IPS-20b (cell line): ENCODE results near the gene SLC39A9.

Source experiments
- H3K27ac ChIP-seq: one replicate; pipeline ENCODE4 v1.5.1; 2013; ENCODE audit warnings: low read length
- H3K27me3 ChIP-seq: 2 replicates; pipeline ENCODE4 v1.6.1; 2013; ENCODE audit warnings: mild to moderate bottlenecking, low read length, inconsistent platforms; ENCODE audit not compliant: insufficient read depth
- H3K36me3 ChIP-seq: 2 replicates; pipeline ENCODE4 v1.6.1; 2013; ENCODE audit warnings: low read depth, mild to moderate bottlenecking, inconsistent platforms, low read length, moderate library complexity; ENCODE audit not compliant: insufficient read depth
- H3K4me1 ChIP-seq: 2 replicates; pipeline ENCODE4 v1.6.1; 2013; ENCODE audit warnings: mild to moderate bottlenecking, control low read depth, inconsistent platforms, low read length, moderate library complexity; ENCODE audit not compliant: insufficient read depth
- H3K4me3 ChIP-seq: 2 replicates; pipeline ENCODE4 v1.5.1; 2013; ENCODE audit warnings: mild to moderate bottlenecking, low read length, inconsistent platforms
- H3K9ac ChIP-seq: 2 replicates; pipeline ENCODE4 v1.6.1; 2013; ENCODE audit warnings: low read depth, mild to moderate bottlenecking, inconsistent platforms, low read length, moderate library complexity
- H3K9me3 ChIP-seq: 2 replicates; pipeline ENCODE4 v1.6.1; 2013; ENCODE audit warnings: mild to moderate bottlenecking, low read depth, low read length, inconsistent platforms; ENCODE audit not compliant: insufficient read depth

The SLC39A9 gene

GRCh38 chr14:69357544-69358200 is 40.8 kb upstream of the SLC39A9 start:
- H3K4me1 ChIP-seq, result no peaks in the 10 kb centered on the region
- no peaks in the 10 kb centered on the region for H3K27me3 ChIP-seq
- H3K9ac ChIP-seq, result no peak overlapping the region
- no peaks in the 10 kb centered on the region for H3K9me3 ChIP-seq
- H3K4me3 ChIP-seq, result no peak overlapping the region
- no peaks in the 10 kb centered on the region for H3K36me3 ChIP-seq
- H3K27ac ChIP-seq, result no peak overlapping the region

DNA sequence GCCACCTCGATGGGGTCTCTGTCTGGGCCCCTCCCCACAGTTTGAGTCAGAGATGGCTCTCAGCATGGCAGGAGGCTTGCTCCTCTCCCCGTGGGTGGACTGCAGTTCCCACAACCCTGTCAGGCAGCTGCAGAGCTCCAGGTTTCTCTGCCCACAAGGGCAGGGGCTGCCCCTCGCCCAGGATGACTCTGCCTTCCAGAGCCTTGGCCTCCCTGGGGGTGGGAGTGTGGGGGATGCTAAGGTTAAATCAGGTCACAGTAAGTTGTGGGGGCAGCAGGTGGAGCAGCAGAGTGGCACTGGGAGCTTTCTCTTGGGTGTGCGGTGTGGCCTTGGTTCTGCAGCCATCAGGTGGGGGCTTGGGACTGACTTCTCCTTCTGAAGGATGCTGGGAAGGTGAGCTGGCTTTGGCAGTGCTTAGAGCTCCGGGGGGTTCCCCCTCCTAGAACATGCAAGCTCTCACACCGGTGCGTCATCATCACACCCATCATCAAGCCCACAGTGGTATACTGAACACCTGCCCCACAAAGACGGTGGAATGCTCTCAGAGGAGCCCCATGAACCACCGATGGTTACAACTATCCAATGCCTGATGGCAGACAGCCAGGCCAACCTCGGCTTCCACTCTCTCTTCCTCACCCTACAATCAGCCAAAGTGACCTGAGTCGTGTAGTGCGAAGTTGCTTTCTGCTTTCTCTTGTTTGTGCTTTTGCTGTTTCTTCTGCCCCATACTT is 40.1 kb upstream of the SLC39A9 start:
- no peaks in the 10 kb centered on the region for H3K27me3 ChIP-seq
- no peaks in the 10 kb centered on the region for H3K9me3 ChIP-seq
- H3K4me3 ChIP-seq, result no peak overlapping the region
- no peak overlapping the region for H3K27ac ChIP-seq
- no peaks in the 10 kb centered on the region for H3K4me1 ChIP-seq
- H3K9ac ChIP-seq, result no peak overlapping the region
- H3K36me3 ChIP-seq, result no peaks in the 10 kb centered on the region

GRCh38 chr14:69358966-69359365 is 39.5 kb upstream of the SLC39A9 start:
- Histone ChIP-seq H3K4me3 (no peak overlapping the region), H3K27me3 (no peaks in the 10 kb centered on the region), H3K9me3 (no peaks in the 10 kb centered on the region), H3K36me3 (no peaks in the 10 kb centered on the region), H3K4me1 (no peaks in the 10 kb centered on the region), H3K9ac (no peak overlapping the region), H3K27ac (no peak overlapping the region)

- H3K4me1 ChIP-seq, result no peaks in the 10 kb centered on the region
- no peaks in the 10 kb centered on the region for H3K36me3 ChIP-seq
- H3K27me3 ChIP-seq, result no peaks in the 10 kb centered on the region
- no peak overlapping the region for H3K9ac ChIP-seq
- no peaks in the 10 kb centered on the region for H3K9me3 ChIP-seq
- H3K27ac ChIP-seq, result no peak overlapping the region
- no peak overlapping the region for H3K4me3 ChIP-seq
These were observed 37.9 kb upstream of the SLC39A9 start for GRCh38 chr14:69360438-69361108.

DNA sequence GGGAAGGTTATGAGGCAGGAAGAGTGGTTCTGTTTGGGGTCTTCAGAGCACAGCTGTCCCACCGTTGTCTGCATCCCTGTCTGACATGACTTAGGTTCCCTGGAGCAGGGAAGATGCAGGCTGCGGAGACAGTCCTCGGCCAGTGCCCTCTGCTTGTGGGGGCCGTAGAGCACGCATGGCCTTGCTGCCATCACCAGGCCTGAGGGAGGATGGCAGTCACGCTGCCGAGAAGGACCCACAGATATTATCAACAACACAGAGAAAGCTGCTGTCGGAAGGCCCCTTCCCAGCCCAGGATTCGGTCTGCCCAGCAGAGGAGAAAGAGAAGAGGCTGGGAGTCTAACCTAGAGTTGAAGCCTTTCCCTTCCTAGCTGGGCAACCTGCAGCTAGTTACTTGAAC is 35.4 kb upstream of the SLC39A9 start:
- no peaks in the 10 kb centered on the region for H3K27me3 ChIP-seq

GRCh38 chr14:69363964-69364363 is 34.5 kb upstream of the SLC39A9 start:
- Histone ChIP-seq H3K4me1 (no peaks in the 10 kb centered on the region), H3K27ac (no peak overlapping the region), H3K27me3 (no peaks in the 10 kb centered on the region)

More for the DNA sequence above, 35.4 kb upstream of the SLC39A9 start:
- Histone ChIP-seq H3K36me3 (no peaks in the 10 kb centered on the region), H3K27ac (no peak overlapping the region), H3K9ac (no peak overlapping the region), H3K9me3 (no peaks in the 10 kb centered on the region), H3K4me3 (no peak overlapping the region), H3K4me1 (no peaks in the 10 kb centered on the region)

DNA sequence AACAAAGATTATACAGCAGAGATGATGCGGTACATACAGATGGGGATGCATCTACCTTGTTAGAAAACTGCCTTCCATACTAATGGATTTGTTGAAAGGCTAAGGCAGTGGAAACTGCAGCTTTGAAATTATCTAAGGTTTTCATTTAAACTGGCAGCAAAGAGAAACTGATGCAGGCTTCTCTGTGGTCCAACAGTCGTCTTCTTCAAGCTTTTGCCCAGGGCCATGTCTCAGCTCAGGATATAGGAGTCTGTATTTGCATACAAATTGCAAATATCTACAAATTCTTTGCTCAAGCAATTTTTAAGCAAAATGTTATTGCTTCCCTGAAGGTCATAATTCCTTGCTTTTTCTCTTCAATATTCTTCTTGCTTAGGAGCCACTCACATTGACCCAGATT is 34.1 kb upstream of the SLC39A9 start:
- H3K36me3 ChIP-seq, result no peaks in the 10 kb centered on the region
- no peaks in the 10 kb centered on the region for H3K27me3 ChIP-seq
- H3K9me3 ChIP-seq, result no peaks in the 10 kb centered on the region
- H3K4me1 ChIP-seq, result no peaks in the 10 kb centered on the region
- no peak overlapping the region for H3K4me3 ChIP-seq
- no peak overlapping the region for H3K9ac ChIP-seq
- no peak overlapping the region for H3K27ac ChIP-seq

More at GRCh38 chr14:69363964-69364363, 34.5 kb upstream of the SLC39A9 start:
- Histone ChIP-seq H3K9me3 (no peaks in the 10 kb centered on the region), H3K4me3 (no peak overlapping the region), H3K9ac (no peak overlapping the region), H3K36me3 (no peaks in the 10 kb centered on the region)

DNA sequence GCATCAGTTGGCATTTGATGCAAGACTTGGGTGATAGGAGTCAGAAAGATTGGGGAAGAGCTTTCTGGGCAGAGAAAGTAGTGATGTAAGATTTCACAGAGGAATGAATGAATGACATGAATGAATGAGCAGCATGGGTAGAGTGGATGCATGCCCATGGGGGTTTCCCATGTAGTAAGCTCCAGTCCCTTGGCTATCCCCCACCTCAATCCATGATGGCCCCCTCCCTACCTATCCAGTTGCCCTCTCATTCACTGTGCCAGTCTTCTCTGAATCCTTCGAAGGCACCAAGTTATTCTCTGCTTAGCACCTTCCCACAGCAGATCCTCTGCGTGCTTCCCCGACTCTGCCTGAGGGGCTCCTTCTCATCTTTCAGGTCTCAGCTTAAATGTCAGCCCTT is 32.4 kb upstream of the SLC39A9 start:
- Histone ChIP-seq H3K36me3 (no peaks in the 10 kb centered on the region), H3K4me1 (0 out of 2 replicates have a peak, but pooled peaks cover 2% of the 10 kb centered on the region), H3K9me3 (no peaks in the 10 kb centered on the region), H3K9ac (no peak overlapping the region), H3K4me3 (no peak overlapping the region), H3K27me3 (no peaks in the 10 kb centered on the region), H3K27ac (no peak overlapping the region)

DNA sequence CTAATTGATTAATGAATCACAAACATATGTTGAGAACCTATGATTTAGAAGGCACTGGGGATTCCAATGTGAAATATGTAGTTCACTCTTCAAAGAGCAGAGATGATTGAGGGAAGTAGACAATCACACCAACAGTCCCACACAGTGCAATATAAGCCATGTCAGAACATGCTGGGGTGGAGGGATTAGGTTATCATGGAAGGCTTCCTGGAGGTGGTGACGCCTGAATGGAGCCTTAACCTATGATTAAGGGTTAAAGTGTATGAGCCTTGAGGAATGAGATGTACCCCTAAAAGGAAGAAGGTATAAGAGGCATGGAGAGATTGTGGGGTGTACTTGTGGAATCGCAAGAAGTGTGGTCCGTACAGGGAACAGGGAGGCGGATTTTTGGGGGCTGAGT is 31.7 kb upstream of the SLC39A9 start:
- Histone ChIP-seq H3K27me3 (no peaks in the 10 kb centered on the region), H3K36me3 (no peaks in the 10 kb centered on the region), H3K9ac (no peak overlapping the region), H3K9me3 (no peaks in the 10 kb centered on the region), H3K27ac (no peak overlapping the region), H3K4me3 (no peak overlapping the region), H3K4me1 (0 out of 2 replicates have a peak, but pooled peaks cover 2% of the 10 kb centered on the region)

- Histone ChIP-seq H3K4me1 (0 out of 2 replicates have a peak, but pooled peaks cover 2% of the 10 kb centered on the region), H3K4me3 (no peak overlapping the region), H3K9ac (no peak overlapping the region), H3K36me3 (no peaks in the 10 kb centered on the region), H3K27me3 (no peaks in the 10 kb centered on the region), H3K9me3 (no peaks in the 10 kb centered on the region), H3K27ac (no peak overlapping the region)
These were observed 30.1 kb upstream of the SLC39A9 start for GRCh38 chr14:69368381-69368780.

DNA sequence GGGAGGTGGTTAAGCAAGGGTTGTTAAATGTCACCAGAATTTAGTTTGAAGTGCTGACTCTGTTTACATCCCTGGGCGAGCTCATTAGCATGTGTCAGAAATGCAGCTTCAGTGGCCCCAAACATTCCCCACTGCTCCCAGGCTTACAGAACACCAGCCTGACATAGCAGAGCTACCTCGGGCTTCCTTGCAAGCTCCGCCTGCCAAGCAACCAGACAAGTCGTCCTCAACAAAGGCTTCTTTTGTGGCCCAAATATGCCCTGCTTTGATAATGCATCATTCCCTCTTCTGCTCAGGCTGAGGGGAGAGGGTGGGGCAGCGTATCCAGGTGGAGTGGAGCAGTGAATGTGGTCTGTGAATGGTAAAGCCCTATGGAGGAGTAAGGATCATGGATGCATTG is 28.4 kb upstream of the SLC39A9 start:
- peaks cover 10% of the 10 kb centered on the region for H3K36me3 ChIP-seq
- H3K9ac ChIP-seq, result no peak overlapping the region
- no peaks in the 10 kb centered on the region for H3K27me3 ChIP-seq
- H3K4me1 ChIP-seq, result 0 out of 2 replicates have a peak, but pooled peaks cover 2% of the 10 kb centered on the region
- no peak overlapping the region for H3K4me3 ChIP-seq
- H3K9me3 ChIP-seq, result no peaks in the 10 kb centered on the region
- H3K27ac ChIP-seq, result no peak overlapping the region

GRCh38 chr14:69372146-69372545 is 26.3 kb upstream of the SLC39A9 start:
- H3K27me3 ChIP-seq, result no peaks in the 10 kb centered on the region
- H3K4me1 ChIP-seq, result 0 out of 2 replicates have a peak, but pooled peaks cover 2% of the 10 kb centered on the region
- H3K27ac ChIP-seq, result no peak overlapping the region
- H3K36me3 ChIP-seq, result peaks cover 29% of the 10 kb centered on the region
- no peak overlapping the region for H3K4me3 ChIP-seq
- H3K9me3 ChIP-seq, result no peaks in the 10 kb centered on the region
- H3K9ac ChIP-seq, result no peak overlapping the region
